Stimulated activated CD8-positive, alpha-beta memory T cell treated with anti-CD3 and anti-CD28 coated beads, Interleukin-2, amount 100 ng/mL, for 1 hour (primary cell): ENCODE results near the gene CRK.

Source experiments
- DNase-seq, 2 donors: peaks; one replicate each; pipeline ENCODE4 v3.0.0-alpha.2; 2020; ENCODE audit warnings: low read depth in 2 of 2

CRK gene

GRCh38 chr17:1486802-1487695 is 31.0 kb upstream of the CRK start:
- peak; percentile 58 to 59 for DNase-seq

DNA sequence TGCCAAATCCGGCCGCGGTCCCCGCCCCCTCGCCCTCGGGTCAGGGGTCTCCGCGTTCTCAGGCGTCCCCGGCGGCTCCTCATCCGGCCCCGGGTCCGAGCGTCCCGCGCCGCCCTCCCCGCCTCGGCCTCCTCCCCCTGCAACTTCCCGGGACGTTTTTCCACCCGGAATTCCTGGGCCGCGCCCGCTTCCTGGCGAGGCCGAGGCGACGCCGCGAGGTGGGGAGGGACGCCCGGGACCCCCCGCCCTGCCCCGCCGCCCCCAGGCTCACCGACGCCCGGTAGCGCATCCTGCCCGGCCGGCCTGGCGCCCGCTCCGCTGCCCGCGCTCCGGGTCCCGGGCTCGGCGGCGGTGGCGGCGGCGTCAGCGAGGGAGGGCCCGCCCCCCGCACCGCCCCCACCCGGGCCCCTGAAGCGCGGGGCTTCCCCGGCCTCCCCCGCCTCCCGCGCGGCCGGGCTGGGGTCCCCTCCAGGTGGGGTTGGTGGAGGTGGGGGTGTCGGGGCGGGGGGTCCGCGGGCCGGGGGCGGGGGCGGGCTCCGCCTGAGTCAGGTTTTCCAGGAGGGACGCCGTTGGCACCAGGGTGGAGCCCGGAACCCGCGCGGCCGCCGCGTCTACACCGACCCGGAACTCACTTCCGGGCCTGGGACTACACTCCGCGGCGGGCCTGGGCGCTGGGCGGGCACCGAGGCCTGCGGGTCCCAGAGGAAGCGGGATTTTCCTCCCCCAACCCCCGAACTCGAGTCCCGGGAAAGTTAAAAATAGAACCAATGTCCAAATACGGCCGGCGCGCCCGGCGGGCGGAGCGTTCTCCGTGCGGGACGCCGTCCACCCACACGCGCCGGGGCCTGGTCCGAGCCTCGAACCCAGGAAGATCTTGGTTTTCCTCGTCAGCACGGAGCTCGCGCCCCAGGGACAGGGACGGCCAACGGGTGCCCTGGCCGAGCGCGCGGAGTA is 29.7 kb upstream of the CRK start:
- DNase-seq = peak; percentile 34 to 47

DNA sequence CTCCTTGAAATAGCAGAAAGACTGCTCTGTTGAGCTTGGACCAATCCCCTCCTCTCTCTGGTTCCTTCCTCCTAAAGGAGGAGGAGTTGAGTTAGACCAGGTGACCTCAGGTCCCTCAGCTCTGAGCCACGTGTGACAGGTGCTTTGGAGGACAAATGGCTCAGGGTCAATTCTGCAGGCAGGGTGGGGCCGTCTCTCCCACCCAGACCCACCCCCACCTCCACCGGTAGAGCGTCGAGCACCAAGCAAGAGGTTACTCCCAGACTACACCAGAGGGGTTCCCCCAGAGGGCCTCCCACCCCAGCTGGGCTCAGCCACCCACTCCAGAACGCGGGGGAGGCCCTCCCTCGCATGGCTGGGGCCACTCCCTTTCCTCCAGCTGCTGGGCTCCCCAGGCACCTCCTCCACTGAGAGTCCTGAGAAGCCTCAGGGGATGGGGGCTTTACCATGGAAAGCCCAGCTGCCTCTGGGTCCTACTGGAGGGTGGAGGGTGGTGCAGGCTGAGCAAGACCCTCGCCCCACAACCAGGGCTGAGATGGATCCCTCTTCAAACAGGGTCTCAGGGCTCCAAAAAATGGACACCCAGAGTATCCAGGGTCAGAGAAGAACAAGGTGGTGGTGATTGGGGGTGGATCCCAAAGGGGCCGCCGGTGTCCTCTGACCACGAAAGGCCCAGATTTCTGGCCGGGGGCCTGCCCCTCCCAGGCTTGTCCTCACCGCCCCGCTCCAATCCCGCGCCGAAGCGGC is 28.8 kb upstream of the CRK start:
- peak in 1 of 2 donors; percentile 37 for DNase-seq

DNA sequence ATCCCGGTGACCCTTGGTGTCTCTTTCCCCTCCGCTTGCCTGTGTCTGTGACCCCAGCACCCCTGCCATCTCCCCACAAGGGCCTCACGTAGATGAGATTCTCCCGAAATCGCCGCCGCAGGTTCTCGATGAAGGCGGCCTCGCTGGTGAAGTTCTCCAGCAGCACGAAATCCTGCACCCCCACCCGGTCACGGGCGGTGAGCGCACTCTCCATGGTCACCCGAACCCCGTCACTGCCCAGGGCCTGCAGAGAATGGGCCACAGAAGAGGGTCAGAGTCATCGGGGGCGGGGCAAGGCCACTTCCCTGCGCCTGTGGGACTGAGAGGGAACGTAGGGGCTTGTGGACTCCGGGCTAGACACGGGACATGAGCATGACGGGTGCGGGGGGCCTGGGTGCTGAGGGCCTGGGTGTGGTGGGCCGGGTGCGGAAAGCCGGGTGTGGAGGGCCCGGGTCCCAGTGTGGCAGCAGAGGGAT is 28.1 kb upstream of the CRK start:
- DNase-seq = no peak

DNA sequence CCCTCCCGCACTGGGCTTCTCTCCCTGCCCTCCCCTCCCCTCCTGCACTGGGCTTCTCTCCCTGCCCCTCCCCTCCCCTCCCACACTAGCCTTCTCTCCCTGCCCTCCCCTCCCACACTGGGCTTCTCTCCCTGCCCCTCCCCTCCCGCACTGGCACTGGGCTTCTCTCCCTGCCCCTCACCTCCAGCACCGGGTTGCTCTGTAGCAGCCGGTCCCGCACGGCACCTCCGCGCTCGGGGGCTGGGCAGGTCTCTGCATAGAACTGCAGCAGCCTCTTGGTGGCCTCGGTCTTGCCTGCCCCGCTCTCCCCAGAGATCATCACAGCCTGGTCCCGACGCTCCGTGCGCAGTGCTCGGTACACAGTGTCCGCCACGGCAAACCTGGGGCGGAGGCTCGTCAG is 26.6 kb upstream of the CRK start:
- DNase-seq = no peak

GRCh38 chr17:1481736-1482135 is 25.7 kb upstream of the CRK start:
- no peak for DNase-seq

DNA sequence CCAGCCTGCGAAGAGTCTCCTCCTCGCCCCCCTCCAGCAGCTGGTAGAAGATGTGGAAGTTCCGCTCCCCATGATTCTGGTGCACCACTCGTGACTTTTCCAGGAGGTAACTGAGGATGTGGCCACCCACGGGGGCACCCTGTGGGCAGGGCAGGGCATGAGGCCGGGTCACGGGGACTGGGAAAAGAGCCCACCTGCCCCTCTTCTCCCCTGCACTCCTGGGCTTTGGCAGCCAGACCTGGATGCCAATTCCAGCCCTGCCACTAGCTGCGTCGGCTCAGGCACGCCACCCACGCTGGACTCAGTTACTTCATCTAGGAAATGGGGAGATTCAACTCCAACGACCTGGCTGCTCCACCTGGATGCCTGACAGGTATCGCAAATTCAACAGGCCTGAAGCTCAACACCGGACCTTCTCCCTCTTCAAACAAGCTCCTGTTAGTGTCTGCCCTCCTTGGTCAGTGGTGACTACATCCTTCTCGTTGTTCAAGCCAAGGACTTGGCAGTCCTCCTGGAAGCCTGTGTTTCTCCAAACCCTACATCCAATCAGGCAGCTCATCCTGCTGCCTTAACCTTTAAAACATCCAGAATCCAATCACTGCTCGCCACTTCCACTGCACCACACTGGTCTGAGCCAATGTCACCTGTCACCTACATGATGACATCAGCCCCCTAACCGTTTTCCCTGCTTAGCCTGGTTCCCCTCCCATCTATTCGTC is 24.9 kb upstream of the CRK start:
- DNase-seq = no peak

GRCh38 chr17:1478418-1478817 is 22.4 kb upstream of the CRK start:
- DNase-seq = no peak

DNA sequence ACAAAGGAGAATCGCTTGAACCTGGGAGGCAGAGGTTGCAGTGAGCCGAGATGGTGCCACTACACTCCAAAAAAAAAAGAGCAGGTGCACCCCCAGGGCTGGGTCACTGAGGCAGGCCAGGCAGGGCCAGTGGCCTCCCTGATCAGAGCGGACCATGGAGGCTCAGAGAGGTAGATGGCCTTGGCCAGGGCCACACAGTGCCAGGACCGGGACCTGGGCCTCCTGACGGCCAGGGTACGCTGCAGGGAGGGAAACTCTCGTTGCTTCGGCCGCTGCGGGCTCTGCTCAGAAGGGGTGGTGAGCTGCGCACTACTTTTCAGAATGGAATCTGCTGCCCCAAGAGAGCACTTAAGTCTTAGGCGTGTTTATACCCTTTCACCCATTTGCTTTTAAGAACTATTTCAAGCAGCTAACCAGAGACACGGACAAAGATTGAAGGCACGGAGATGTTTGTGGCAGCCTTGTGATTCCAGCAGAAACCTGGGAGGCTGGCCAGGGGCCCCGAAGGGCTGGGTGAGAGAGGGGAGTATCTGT is 19.4 kb upstream of the CRK start:
- DNase-seq = no peak

GRCh38 chr17:1474402-1475189 is 18.6 kb upstream of the CRK start:
- no peak for DNase-seq

- DNase-seq = no peak
These were observed 17.8 kb upstream of the CRK start for GRCh38 chr17:1473841-1474240.

GRCh38 chr17:1473170-1473569 is 17.1 kb upstream of the CRK start:
- DNase-seq = no peak

DNA sequence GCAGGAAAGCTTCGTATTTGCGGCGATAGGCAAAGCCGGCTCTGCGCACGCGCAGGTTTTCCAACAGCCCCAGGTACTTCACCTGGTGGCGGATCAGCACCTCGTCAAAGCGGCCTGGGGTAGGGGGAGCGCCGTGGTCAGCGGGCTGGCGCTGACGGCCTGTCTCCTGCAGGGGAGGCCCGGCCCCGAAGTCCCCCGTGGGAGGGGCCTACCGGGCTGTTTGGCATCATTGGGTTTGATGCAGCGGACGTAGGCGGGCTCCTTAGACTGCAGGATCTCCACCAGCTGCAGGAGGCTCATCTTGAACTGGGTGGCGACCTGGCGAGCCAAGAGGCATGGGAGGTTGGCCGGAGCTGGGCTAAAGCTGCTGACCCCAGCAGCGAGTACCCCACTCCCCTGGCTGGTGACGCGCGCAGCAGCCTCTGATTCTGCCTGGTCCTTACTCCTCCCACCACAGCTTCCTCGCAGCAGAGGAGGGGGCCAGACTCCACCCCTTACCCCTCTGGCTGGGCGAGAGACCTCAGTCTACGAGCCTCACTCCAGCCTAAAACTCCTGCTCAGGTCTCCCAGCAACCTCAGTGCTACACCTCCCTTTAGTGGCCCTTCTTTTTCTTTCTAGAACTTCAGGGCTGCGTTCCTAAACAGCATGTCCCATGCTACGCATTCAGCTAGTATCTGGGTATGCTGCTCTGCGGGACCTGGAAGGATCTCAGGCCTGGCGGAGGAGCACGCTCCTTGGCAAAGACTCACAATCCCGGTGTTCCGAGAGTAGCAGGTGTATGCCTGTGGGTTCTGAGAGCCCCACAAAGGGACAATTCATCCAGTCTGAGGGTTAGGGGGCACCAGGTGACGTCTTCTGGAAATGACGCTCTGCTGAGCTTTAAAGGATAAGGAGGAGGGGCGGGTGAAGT is 16.1 kb upstream of the CRK start:
- DNase-seq = no peak

GRCh38 chr17:1471490-1471889 is 15.5 kb upstream of the CRK start:
- no peak for DNase-seq

DNA sequence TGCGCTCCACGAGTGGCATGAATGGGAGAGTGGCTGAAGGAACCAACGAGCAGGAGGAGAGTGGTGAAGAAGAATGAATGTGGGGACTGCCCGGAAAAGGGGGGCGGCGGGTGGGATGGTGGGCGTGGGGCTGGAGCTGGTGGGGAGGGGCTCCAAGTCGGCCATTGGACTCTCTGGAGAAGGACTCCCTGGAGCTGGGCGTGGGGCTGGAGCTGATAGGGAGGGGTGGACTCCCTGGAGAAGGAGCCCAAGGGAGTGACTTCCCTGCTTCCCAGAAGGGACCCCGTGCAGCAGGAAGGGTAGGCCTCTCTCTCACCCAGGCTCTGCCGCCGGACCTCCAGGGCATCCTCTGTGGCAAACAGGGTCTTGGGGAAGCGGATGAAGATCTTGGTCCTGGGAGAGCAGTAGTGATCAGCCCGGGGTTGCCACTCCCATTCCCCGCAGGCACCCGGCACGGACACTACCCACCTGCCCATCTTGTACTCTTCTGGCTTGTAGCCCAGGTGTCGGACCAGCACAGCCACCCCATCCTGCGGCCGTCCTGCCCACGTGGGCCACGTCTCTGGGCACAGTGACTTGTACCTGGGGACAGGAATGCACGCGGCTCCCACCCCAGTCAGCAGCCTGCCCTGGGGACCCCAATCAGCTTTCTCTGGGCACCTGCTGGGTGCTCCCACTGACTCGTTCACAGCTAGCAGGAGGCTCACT is 14.9 kb upstream of the CRK start:
- DNase-seq = no peak

GRCh38 chr17:1470071-1470754 is 14.2 kb upstream of the CRK start:
- DNase-seq = no peak

GRCh38 chr17:1469231-1469852 is 13.3 kb upstream of the CRK start:
- DNase-seq = no peak
